ENCODE measurements around the gene RETREG1.
"Not testable (repeated sequence)": the region's sequence is repeated elsewhere in the genome, so short reads cannot be mapped to it uniquely, and the experiment has no call there.

RETREG1 gene

DNA sequence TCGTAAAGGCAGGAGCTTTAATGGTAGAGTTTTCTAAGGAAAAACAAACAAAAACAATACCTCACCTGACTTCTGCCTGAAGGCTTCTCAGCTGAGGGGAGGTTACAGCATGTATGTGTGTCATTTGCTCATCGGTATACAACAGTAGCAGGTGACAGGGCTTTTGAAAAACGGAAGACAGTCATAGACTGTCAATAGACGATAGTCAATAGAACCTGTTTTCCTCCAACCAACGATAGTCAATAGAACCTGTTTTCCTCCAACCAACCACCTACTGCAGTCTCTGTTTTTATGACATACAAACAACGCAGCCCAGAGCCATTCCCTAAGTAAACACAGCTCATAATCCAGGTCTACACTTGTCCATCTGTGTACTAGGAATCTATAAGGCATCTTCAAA, 74.6 kb downstream of the RETREG1 start:
- DNase-seq: no peak
- in situ Hi-C loops (cut with HindIII; ENCODE audit: low pct_ligation_motif_present, low pct_unique_long_range_greater_than_20kb, low sequenced_read_pairs): no loop called here

DNA sequence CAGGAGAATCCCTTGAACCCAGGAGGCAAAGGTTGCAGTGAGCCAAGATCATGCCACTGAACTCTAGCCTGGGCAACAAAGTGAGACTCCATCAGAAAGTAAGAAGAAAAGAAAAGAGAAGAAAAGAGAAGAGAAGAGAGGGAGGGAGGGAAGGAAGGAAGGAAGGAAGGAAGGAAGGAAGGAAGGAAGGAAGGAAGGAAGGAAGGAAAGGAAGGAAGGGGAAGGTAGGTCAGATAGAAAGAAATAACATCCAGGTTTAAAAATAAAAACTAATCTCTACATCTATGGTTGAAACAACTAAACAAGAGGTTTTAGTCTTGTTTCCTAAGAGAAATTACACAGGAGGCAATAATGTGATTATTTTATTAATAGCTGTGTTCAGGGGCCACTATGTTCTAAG, 75.2 kb downstream of the RETREG1 start:
- DNase-seq; in situ Hi-C loops (cut with HindIII; ENCODE audit: low pct_ligation_motif_present, low pct_unique_long_range_greater_than_20kb, low sequenced_read_pairs): not testable (repeated sequence)

- in situ Hi-C loops (cut with HindIII; ENCODE audit: low pct_ligation_motif_present, low pct_unique_long_range_greater_than_20kb, low sequenced_read_pairs): no loop called here
- DNase-seq: peak; percentile 65
Observed at GRCh38 chr5:16540421-16540820, 76.4 kb downstream of the RETREG1 start.

DNA sequence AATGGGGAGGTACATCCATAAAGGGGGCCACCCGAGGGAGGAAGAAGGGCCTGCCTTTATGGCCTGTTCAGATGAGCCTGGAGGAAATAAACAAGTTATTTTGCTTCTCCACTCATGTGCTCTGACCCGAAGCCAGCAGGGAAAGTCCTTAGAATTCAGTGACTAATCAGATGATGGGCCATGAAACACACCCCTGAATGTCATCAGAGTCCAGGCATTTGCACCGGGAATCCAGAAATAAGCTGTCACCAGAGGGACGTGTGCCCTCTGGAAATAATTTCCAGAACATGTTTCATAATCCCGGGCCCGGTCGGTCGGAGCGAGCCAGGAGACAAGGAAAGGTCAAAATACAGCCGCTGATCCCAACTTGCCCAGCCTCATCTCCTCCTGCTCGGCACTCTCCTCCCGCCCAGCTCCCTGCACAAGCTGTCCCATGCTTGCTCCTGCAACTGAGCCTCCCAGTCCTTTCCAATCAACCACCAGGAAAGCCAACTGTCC, 77.6 kb downstream of the RETREG1 start:
- in situ Hi-C loops (cut with HindIII; ENCODE audit: low pct_ligation_motif_present, low pct_unique_long_range_greater_than_20kb, low sequenced_read_pairs): no loop called here
- peak; percentile 90 for DNase-seq

DNA sequence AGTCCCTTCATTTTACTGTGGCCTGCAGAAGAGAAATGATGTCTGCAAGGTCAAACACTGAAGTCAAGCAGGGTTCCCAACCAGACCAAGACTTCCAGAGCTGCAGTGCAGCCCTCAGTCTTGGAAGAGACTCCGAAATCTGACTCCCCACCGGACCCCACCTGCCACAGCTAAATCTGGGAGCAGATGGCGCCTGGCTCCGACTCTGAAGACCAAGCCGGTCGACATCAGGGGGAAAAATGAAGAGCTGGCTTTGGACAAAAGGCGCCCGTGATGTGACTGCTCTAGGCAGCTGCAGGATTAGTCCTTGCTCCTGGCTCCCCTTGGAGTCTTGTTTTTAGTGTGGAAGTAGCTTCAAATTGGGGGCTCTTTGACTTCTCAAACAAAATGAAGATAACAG, 78.8 kb downstream of the RETREG1 start:
- in situ Hi-C loops (cut with HindIII; ENCODE audit: low pct_ligation_motif_present, low pct_unique_long_range_greater_than_20kb, low sequenced_read_pairs): no loop called here

DNA sequence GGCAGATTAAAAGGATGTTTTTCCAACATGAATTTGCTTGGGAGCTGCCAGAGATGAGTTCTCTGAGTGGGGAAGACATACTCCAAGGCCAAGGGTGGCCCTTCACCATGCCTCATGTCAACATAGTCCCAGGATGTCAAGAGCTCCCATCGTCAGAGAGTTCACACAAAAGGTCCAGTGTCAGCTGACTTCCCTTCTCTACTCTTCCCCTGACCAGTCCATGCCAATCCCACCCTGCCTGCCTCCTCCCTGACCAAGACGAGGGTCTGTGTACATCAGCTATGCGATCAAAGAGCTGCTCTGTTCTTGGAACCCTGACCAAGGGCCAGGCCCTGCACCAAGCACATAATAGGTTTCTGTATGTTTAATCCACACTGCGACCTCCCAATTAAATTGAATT, 80.0 kb downstream of the RETREG1 start:
- no peak for DNase-seq
- in situ Hi-C loops (cut with HindIII; ENCODE audit: low pct_ligation_motif_present, low pct_unique_long_range_greater_than_20kb, low sequenced_read_pairs): no loop called here

More for the DNA sequence above, 78.8 kb downstream of the RETREG1 start:
- DNase-seq: no peak

- in situ Hi-C loops (cut with HindIII; ENCODE audit: low pct_ligation_motif_present, low pct_unique_long_range_greater_than_20kb, low sequenced_read_pairs): no loop called here
- peak; percentile 15 for DNase-seq
Observed at GRCh38 chr5:16536246-16536645, 80.6 kb downstream of the RETREG1 start.

GRCh38 chr5:16534280-16534679, 82.5 kb downstream of the RETREG1 start:
- in situ Hi-C loops (cut with HindIII; ENCODE audit: low pct_ligation_motif_present, low pct_unique_long_range_greater_than_20kb, low sequenced_read_pairs): no loop called here
- no peak for DNase-seq

DNA sequence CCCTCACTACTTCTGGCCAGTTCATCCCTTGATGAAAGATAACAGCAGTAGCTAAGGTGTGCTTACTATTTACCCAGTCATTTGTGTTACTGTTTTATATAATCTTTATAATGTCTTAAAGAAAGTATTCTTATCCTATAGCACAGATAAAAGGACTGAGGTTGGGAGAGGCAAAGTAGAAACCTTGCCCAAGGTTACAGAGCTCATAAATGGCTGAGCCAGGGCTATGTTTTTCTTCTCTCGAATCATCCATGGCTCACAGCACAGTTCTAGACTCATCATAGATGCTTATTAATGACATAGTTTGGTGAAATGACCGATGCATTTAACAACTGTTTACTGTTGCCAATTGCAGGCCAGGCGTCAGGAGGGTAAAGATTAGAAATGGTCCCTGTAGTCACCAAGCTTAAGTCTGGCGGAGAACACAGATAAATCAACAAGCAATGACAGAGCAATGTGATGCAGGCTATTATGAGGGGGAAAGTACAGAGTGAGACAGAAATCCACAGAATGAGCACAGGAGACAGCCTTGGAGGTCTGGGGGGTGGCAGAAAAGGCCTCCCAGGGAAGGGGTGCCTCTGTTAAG, 85.6 kb downstream of the RETREG1 start:
- no peak for DNase-seq
- in situ Hi-C loops (cut with HindIII; ENCODE audit: low pct_ligation_motif_present, low pct_unique_long_range_greater_than_20kb, low sequenced_read_pairs): no loop called here

DNA sequence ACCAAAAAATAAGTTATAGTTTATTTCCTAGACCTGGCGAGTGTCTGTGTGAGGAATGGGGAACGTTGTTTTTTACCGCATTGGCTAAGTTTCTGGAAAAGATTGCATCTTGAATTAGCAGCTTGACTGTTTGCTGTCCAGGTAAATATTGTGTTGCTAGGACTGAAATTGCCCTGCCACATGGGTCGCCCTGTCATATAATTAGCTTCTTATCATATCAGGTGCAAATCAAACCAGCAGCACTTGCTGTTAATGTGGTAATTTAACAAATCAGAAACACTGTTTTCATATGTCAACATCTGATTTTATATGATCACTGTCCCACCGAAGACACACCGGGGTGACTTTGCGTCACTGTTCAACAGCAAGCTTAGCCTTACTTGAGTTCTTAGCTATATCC, 87.5 kb downstream of the RETREG1 start:
- in situ Hi-C loops (cut with HindIII; ENCODE audit: low pct_ligation_motif_present, low pct_unique_long_range_greater_than_20kb, low sequenced_read_pairs): no loop called here
- no peak for DNase-seq

GRCh38 chr5:16528382-16529110, 88.3 kb downstream of the RETREG1 start:
- DNase-seq: no peak
- in situ Hi-C loops (cut with HindIII; ENCODE audit: low pct_ligation_motif_present, low pct_unique_long_range_greater_than_20kb, low sequenced_read_pairs): no loop called here

DNA sequence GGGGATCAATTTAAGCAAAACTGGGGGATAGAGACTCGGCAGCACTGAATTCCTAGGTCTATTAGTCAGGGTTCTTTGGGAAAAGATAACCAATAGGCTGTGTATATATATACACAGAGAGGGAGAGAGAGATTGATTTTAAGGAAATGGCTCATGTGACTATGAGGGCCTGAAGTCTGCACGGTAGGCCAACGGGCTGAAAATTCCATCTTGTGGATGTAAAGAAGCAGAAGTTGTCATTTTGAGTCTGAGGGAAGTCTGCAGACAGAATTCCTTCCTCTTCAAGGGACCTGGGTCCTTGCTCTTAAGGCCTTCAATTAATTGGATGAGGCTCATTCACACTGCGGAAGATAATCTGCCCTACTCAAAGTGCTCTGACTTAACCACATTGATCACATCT, 91.1 kb downstream of the RETREG1 start:
- in situ Hi-C loops (cut with HindIII; ENCODE audit: low pct_ligation_motif_present, low pct_unique_long_range_greater_than_20kb, low sequenced_read_pairs): no loop called here
- no peak for DNase-seq

GRCh38 chr5:16524286-16524685, 92.5 kb downstream of the RETREG1 start:
- no peak for DNase-seq
- in situ Hi-C loops (cut with HindIII; ENCODE audit: low pct_ligation_motif_present, low pct_unique_long_range_greater_than_20kb, low sequenced_read_pairs): no loop called here

GRCh38 chr5:16521521-16522483, 95.0 kb downstream of the RETREG1 start:
- DNase-seq: no peak
- in situ Hi-C loops (cut with HindIII; ENCODE audit: low pct_ligation_motif_present, low pct_unique_long_range_greater_than_20kb, low sequenced_read_pairs): no loop called here

DNA sequence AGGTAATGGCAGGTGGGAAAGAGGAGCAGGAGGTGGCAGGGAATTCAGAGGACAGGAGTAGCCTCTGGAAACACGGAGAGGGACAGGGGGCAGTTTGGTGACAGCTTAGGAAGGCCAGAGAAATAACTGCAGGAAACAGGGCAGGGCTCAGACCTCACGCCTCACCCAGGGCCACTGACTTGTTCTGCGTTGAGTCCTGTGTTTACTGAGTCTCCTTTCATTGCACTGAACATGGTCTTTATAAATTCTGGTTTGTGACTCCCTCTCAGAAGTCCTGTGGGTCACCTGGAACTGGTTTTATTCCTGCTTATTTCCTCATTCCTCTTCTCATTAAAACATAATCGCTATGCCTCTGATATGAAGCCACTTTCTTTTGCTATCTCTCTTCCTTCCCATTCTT, 96.0 kb downstream of the RETREG1 start:
- in situ Hi-C loops (cut with HindIII; ENCODE audit: low pct_ligation_motif_present, low pct_unique_long_range_greater_than_20kb, low sequenced_read_pairs): no loop called here
- no peak for DNase-seq

- in situ Hi-C loops (cut with HindIII; ENCODE audit: low pct_ligation_motif_present, low pct_unique_long_range_greater_than_20kb, low sequenced_read_pairs): no loop called here
- no peak for DNase-seq
Observed at GRCh38 chr5:16519435-16519834, 97.4 kb downstream of the RETREG1 start.

- DNase-seq: no peak
Observed at GRCh38 chr5:16518606-16519005, 98.2 kb downstream of the RETREG1 start.

GRCh38 chr5:16515532-16515931, 101.3 kb downstream of the RETREG1 start:
- in situ Hi-C loops (cut with HindIII; ENCODE audit: low pct_ligation_motif_present, low pct_unique_long_range_greater_than_20kb, low sequenced_read_pairs): no loop called here
- no peak for DNase-seq

More at GRCh38 chr5:16518606-16519005, 98.2 kb downstream of the RETREG1 start:
- in situ Hi-C loops (cut with HindIII; ENCODE audit: low pct_ligation_motif_present, low pct_unique_long_range_greater_than_20kb, low sequenced_read_pairs): no loop called here

DNA sequence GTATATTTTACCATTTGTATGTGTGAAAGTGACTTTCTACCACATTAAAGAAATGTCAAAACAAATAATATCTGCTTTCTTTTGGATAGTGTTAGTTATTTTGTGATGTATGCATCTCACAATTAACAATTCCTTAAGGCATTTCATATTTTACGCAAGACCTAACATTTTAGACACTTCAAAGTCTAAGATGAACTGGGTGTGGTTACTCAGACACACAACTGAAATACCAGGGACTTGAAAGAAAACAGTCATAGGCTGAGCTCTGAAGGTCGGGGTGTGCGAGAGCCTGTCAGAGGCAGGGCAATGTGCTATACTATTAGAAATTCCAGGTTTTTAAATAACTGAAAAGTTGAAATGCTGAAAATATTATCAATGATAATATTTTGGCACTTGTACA, 106.7 kb downstream of the RETREG1 start:
- in situ Hi-C loops (cut with HindIII; ENCODE audit: low pct_ligation_motif_present, low pct_unique_long_range_greater_than_20kb, low sequenced_read_pairs): no loop called here

More for the DNA sequence above, 106.7 kb downstream of the RETREG1 start:
- no peak for DNase-seq

Data from ACHN (cell line).